Central memory CD4-positive, alpha-beta T cell (primary cell): Measurements from ENCODE around the gene ZNRF1.
"Not testable (repeated sequence)": the region's sequence is repeated elsewhere in the genome, so short reads cannot be mapped to it uniquely, and the experiment has no call there.

ENCODE experiments used
- DNase-seq: peaks from one replicate; pipeline ENCODE4 v3.0.0; 2022
- total RNA-seq, 3 experiments: gene quantifications; one replicate each; lab custom pipeline; 2026; lab: John Stamatoyannopoulos, UW

The ZNRF1 gene
- total RNA-seq = 6.9 to 19.1 (median 10.2) reads per million in 3 experiments

GRCh38 chr16:74998481-74999218 lies at the start of gene ZNRF1:
TSS of gene ZNRF1 (plus strand) at chr16:74999024. CDS start at chr16:74999672, 648 bp downstream.
- DNase-seq = peak; percentile 64

DNA sequence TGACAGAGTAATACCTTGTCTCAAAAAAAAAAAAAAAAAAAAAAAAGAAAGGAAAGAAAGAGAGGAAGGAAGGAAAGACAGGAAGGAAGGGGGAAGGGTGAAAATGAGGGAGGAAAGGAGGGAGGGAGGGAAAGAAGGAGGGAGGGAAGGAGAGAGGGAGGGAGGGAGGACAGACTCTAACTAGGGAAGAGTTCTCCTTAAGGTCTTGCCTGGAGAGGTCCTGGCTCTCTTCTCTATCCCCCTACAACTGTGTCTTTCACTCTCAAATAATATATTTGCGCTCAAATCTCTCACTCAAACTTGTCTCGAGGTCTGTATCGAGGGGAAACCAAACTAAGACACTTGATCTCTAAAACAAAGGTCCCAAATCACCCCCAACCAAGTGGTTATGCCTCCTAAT lies 49.5 kb upstream of the ZNRF1 start:
- no peak for DNase-seq

- no peak for DNase-seq
These were observed 48.3 kb upstream of the ZNRF1 start for GRCh38 chr16:74950511-74950910.

DNA sequence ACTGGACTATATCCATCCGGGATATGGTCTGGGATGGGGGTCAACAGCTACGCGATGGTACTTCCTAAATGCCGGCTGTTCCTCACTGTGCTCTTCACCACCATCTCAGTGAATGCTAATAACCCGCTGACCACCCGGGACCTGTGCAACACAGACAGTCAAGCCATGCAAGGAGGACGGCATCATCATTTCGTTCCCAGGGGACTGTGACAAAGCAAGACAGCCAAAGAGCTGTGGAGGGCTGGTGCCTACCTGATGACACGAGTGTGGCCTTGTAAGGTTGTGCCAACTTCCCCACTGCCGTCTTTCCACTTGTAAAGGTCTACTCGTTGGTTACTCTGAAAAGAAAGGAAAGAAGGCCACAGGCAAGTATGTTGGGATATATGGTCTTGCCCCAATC lies 47.6 kb upstream of the ZNRF1 start:
- no peak for DNase-seq

DNA sequence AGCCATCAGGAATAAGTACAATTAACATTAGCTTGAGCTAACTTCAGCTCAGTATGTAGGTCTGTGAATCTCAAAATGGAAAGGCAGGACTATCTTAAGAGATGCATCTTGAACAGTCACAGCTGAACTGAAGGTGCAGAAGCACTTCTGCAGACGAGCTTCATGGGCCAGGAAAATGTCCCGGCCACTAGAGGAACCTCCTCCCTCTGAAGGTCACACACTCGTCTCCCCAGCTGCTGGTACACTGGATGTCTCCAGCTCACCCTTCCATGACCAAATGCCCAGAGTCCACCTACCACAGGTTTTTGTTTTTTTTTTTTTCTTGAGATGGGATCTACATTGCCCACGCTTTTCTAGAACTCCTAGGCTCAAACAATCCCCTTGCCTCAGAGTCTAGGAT lies 47.1 kb upstream of the ZNRF1 start:
- no peak for DNase-seq

- DNase-seq = no peak
These were observed 44.1 kb upstream of the ZNRF1 start for GRCh38 chr16:74954763-74955162.

DNA sequence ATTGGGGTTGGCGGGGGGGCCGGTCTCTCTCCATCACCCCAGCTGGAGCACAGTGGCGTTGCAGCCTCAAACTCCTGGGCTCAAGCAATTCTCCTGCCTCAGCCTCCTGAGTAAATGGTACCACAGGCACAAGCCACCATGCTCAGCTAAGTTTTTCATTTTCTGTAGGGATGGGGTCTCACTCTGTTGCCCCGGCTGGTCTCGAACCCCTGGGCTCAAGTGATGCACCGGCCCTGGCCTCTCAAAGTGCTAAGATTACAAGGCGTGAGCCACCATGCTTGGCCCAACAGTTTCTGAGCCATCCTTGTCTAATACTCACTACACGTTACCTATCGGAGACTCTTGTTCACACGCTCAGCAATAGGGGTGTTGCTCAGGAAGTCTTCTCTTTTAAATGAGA lies 25.5 kb upstream of the ZNRF1 start:
- no peak for DNase-seq

GRCh38 chr16:74975591-74975990 lies 23.2 kb upstream of the ZNRF1 start:
- DNase-seq = no peak

DNA sequence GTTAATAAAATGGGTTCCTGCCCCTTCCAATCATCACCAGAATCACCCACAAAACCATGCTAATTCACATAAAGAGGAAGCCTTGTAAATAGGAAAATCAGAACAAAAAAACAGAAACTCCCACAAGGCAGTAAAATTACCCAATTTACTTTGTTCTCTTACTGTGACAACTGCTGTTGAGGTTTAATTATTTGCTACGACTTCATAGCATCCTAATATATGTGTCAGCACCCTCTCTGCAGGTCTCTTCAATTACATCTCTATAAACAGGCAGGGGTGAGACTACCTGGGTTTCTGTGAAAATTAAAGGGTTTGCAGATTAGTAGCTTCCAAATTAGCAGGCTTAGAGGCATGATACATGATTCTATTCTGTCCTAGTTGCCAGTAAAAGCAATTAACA lies 16.6 kb upstream of the ZNRF1 start:
- DNase-seq = no peak

GRCh38 chr16:74984194-74984528 lies 14.7 kb upstream of the ZNRF1 start:
- no peak for DNase-seq

DNA sequence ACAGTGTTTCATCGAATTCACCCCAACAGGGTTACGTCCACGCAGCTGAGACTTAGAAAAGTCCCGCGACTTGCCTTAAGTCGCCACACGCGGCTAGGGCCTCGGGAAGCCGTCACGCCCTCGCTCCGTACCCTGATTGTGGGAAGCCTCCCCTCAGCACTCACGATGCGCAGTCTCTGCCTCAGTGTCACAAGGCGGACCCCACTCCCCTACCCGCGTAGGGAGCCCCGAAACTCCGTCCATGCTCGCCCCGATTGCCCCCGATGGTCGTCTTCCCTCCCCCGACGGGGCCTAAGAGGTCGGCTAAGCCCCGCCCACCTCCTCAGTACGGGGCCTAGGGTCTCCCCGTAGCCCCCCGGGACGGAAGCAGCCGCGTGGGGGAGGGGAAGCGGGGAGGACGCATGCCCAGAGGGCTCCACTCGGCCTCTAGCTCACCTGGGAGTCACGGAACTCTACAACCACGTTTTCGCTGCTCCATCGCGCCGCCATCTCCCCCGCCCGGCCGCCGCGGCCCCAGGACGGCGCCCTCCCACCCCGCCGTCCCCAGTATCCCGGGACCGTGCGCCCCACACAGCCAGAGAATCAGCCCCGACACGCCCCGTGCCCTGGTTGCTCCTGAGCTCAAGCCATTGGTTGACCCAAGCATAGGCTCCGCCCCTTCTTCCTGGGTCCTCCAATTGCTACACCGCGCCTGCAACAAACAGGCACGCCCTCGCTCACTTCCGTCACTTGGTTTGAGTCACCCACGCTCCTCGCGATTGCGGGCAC lies 14.1 kb upstream of the ZNRF1 start, which contains the start of gene WDR59:
Gene WDR59 (minus strand): TSS at position 595 of the 768 bp plus-strand sequence. CDS start 106 bp downstream, at position 489.
- peak; percentile 98 for DNase-seq

DNA sequence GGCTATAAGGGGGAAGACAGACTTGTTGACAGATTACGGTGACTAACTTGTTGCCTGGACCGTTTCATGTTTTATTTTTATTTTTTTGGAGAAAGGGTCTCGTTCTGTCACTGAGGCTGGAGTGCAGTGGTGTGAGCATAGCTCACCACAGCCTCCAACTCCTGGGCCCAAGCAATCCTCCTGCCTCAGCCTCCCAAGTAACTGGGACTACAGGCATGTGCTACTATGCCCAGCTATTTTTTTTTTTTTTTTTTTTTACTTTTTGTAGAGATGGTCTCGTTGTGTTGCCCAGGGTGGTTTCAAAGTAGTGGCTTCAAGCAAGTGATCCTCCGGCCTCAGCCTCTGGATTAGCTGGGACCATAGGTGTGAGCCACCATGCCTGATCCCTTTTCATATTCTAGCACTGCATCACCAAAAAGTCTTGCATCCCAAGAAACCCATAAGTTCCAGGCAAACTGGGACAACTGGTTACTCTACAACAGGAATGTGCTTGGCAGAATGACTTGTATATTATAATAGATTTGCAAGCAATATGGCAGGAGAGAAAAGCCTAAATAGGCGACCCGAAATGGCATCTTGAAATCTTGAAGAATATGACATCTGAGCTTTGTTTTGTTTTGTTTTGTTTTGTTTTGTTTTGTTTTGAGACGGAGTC lies 11.7 kb upstream of the ZNRF1 start:
- no peak for DNase-seq

DNA sequence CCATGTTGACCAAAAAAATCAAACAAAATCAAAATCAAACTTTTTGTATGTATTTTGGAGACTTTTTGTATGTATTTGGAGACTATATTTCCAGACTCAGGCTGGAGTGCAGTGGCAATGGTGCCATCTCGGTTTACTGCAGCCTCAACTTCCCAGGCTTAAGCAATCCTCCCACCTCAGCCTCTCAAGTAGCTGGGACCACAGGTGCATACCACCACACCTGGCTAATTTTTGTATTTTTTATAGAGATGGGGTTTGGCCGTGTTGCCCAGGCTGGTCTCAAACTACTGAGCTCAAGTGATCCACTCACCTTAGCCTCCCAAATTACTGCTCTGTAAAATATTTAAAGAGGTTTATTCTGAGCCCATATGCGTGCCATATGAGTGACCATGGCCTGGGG lies 9.0 kb upstream of the ZNRF1 start:
- DNase-seq = not testable (repeated sequence)

DNA sequence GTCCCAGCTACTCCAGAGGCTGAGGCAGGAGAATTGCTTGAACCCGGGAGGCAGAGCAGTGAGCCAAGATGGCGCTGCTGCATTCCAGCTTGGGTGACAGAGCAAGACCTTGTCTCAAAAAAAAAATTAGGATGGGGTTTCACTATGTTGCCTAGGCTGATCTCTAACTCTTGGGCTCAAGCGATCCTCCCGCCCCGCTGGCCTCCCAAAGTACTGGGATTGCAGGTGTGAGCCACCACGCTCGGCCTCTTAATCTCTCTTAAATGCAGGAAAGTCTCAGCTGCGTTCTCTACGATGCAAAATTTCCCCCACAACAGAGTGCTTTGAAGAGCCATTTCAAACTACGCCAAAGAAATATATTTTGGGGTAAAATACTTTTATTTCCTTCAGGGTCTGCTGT lies 8.0 kb upstream of the ZNRF1 start:
- DNase-seq = no peak

- DNase-seq = no peak
These were observed 7.6 kb upstream of the ZNRF1 start for GRCh38 chr16:74991268-74991592.

GRCh38 chr16:74991593-74992403 lies 7.0 kb upstream of the ZNRF1 start:
- no peak for DNase-seq

- no peak for DNase-seq
These were observed 2.8 kb upstream of the ZNRF1 start for GRCh38 chr16:74995986-74996385.

DNA sequence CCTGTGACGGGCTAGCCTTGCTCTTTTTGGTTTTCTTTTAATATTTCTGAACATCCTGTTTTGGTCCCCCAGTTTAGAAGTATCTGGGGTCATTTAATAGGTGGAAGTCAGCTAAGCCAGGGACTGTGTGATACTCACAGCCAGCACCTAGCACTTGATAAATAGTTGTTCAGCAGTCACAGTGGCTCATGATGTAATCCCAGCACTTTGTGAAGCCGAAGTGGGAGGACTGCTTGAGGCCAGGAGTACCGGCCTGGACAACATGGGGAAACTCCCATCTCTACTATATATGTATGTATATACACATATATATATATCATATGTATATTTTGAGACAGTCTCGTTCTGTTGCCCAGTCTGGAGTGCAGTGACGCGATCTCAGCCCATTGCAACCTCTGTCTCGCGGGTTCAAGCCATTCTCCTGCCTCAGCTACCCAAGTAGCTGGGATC lies 1.8 kb upstream of the ZNRF1 start:
- no peak for DNase-seq

DNA sequence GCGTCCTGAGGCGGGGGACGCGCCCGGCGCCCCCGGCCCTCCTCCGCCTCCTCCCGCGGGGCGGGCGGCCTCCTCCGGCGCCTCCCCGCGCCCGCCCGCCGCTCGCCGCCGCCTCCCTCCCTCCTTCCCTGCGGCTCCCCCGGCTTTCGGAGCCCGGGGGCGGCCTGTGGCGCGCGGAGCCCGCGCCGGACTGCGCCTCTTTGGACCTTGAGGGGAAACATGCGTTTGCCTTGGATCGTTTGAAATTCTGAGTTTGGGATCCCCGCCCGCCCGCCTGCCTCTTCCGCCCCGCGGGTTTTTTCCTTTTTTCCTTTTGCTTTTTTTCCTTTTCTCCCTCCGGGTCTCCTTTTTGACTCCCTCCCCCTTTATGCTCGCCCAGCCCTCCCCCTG lies 390 bp downstream of the ZNRF1 start:
- DNase-seq = no peak

DNA sequence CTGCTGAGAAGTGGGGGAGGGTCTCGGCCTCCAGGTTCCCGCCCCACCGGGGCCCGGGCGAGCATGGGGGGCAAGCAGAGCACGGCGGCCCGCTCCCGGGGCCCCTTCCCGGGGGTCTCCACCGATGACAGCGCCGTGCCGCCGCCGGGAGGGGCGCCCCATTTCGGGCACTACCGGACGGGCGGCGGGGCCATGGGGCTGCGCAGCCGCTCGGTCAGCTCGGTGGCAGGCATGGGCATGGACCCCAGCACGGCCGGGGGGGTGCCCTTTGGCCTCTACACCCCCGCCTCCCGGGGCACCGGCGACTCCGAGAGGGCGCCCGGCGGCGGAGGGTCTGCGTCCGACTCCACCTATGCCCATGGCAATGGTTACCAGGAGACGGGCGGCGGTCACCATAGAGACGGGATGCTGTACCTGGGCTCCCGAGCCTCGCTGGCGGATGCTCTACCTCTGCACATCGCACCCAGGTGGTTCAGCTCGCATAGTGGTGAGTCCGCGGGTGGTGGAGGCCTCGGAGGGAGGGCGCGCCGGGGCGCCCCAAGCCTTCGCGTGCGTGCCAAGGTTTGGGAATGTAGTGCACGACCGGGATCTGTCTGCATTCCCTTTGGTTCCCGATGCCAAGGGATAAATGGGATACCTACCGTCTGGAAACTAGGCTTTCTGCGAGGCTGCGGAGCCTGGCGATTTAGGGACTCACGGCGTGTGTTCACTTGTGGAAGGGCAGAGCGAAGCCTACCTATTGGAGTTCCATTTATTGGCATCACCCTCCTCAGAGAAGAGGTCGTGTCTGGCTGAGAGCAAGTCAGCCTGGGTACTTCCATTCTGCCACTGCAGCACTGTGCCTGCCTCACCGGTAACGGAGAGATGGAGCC lies 1.0 kb downstream of the ZNRF1 start:
- peak; percentile 65 for DNase-seq

- DNase-seq = no peak
These were observed 1.8 kb downstream of the ZNRF1 start for GRCh38 chr16:75000481-75001081.
